MM.1S (cell line): ENCODE results near the gene CISD1.

ENCODE experiments used
- DNase-seq: peaks from one replicate; pipeline ENCODE4 v3.0.0-alpha.2; 2015
- H2AFZ ChIP-seq: fragments of 300-600 bp; sonication (generic); 2 replicates; pipeline ENCODE4 v1.6.0; 2016; ENCODE audit warnings: antibody characterized with exemption, low read length
- H3F3A ChIP-seq: fragments of 300-600 bp; sonication (generic); 2 replicates; pipeline ENCODE4 v1.6.1; 2016; ENCODE audit warnings: mild to moderate bottlenecking, antibody characterized with exemption, low read length, moderate library complexity, mixed read lengths; ENCODE audit not compliant: insufficient read depth
- H3K27ac ChIP-seq: fragments of 300-600 bp; sonication (generic); 2 replicates; pipeline ENCODE4 v1.5.1; 2016; ENCODE audit warnings: mild to moderate bottlenecking, low read length
- H3K27me3 ChIP-seq: fragments of 300-600 bp; sonication (generic); replicated peaks from 2 replicates; pipeline ENCODE4 v1.6.0; 2016; ENCODE audit warnings: low read length; ENCODE audit not compliant: insufficient read depth
- H3K36me3 ChIP-seq: fragments of 300-600 bp; sonication (generic); replicated peaks from 2 replicates; pipeline ENCODE4 v1.6.1; 2016; ENCODE audit warnings: mild to moderate bottlenecking, low read length, mixed read lengths; ENCODE audit not compliant: insufficient read depth
- H3K4me1 ChIP-seq: fragments of 300-600 bp; sonication (generic); 2 replicates; pipeline ENCODE4 v1.6.1; 2016; ENCODE audit warnings: low read length, mixed read lengths
- H3K4me2 ChIP-seq: fragments of 300-600 bp; sonication (generic); 2 replicates; pipeline ENCODE4 v1.6.0; 2016; ENCODE audit warnings: low read depth, low read length
- H3K4me3 ChIP-seq: fragments of 300-600 bp; sonication (generic); 2 replicates; pipeline ENCODE4 v1.5.1; 2016; ENCODE audit warnings: low read length, mixed read lengths
- H3K79me2 ChIP-seq: fragments of 300-600 bp; sonication (generic); 2 replicates; pipeline ENCODE4 v1.6.1; 2016; ENCODE audit warnings: mixed run types, low read length, mixed read lengths
- H3K9ac ChIP-seq: fragments of 300-600 bp; sonication (generic); 2 replicates; pipeline ENCODE4 v1.6.1; 2016; ENCODE audit warnings: low read length, mixed read lengths
- H3K9me2 ChIP-seq: fragments of 300-600 bp; sonication (generic); replicated peaks from 2 replicates; pipeline ENCODE4 v1.6.1; 2016; ENCODE audit warnings: mild to moderate bottlenecking, low read length, mixed read lengths; ENCODE audit not compliant: insufficient read depth
- H3K9me3 ChIP-seq: fragments of 300-600 bp; sonication (generic); replicated peaks from 2 replicates; pipeline ENCODE4 v1.6.1; 2016; ENCODE audit warnings: mild to moderate bottlenecking, low read length, mixed read lengths; ENCODE audit not compliant: insufficient read depth
- H4K20me1 ChIP-seq: fragments of 300-600 bp; sonication (generic); 2 replicates; pipeline ENCODE4 v1.6.1; 2016; ENCODE audit warnings: mild to moderate bottlenecking, low read length, moderate library complexity, mixed read lengths; ENCODE audit not compliant: insufficient read depth
- CTCF ChIP-seq: fragments of 300-600 bp; sonication (generic); IDR thresholded peaks from 2 replicates; pipeline ENCODE4 v1.5.1; 2016; ENCODE audit warnings: antibody characterized with exemption, low read length, mixed read lengths
- EZH2 ChIP-seq: fragments of 300-600 bp; sonication (generic); optimal IDR thresholded peaks from 2 replicates; pipeline ENCODE3; 2017; ENCODE audit warnings: low read depth, mild to moderate bottlenecking, antibody characterized with exemption, low read length, mixed read lengths
- EZH2phosphoT487 ChIP-seq: fragments of 300-600 bp; sonication (generic); IDR thresholded peaks from 2 replicates; pipeline ENCODE4 v1.6.1; 2018; ENCODE audit warnings: antibody characterized with exemption, low read length

CISD1 gene

GRCh38 chr10:58304099-58304633 lies 35.2 kb downstream of the CISD1 start:
- Histone ChIP-seq H3K27ac (no peak overlapping the region), H3K9me3 (no peaks in the 10 kb centered on the region), H3K4me2 (no peak overlapping the region)

GRCh38 chr10:58305821-58306220 lies 36.9 kb downstream of the CISD1 start:
- no peak for DNase-seq
- H3K4me3 ChIP-seq, result no peak overlapping the region
- no peaks in the 10 kb centered on the region for H3K27me3 ChIP-seq
- no peaks in the 10 kb centered on the region for H4K20me1 ChIP-seq
- no peaks in the 10 kb centered on the region for H3F3A ChIP-seq
- H3K27ac ChIP-seq, result no peak overlapping the region
- no peaks in the 10 kb centered on the region for H3K9me3 ChIP-seq
- no peaks in the 10 kb centered on the region for H3K79me2 ChIP-seq
- TF ChIP-seq EZH2phosphoT487 (no peak), CTCF (no peak), EZH2 (no peak)
- no peak overlapping the region for H3K4me2 ChIP-seq
- no peak overlapping the region for H2AFZ ChIP-seq
- no peak overlapping the region for H3K9ac ChIP-seq
- no peaks in the 10 kb centered on the region for H3K9me2 ChIP-seq
- no peaks in the 10 kb centered on the region for H3K4me1 ChIP-seq
- no peaks in the 10 kb centered on the region for H3K36me3 ChIP-seq

More at GRCh38 chr10:58304099-58304633, 35.2 kb downstream of the CISD1 start:
- TF ChIP-seq CTCF (no peak), EZH2phosphoT487 (no peak), EZH2 (no peak)
- Histone ChIP-seq H2AFZ (no peak overlapping the region), H3K4me3 (no peak overlapping the region), H3K36me3 (no peaks in the 10 kb centered on the region), H3K79me2 (no peaks in the 10 kb centered on the region), H4K20me1 (no peaks in the 10 kb centered on the region), H3K9me2 (no peaks in the 10 kb centered on the region), H3F3A (peaks cover 3% of the 10 kb centered on the region; the same call in 1 of the 2 replicates), H3K4me1 (no peaks in the 10 kb centered on the region), H3K9ac (no peak overlapping the region), H3K27me3 (no peaks in the 10 kb centered on the region)
- no peak for DNase-seq

- Histone ChIP-seq H4K20me1 (no peaks in the 10 kb centered on the region), H2AFZ (no peak overlapping the region), H3K79me2 (no peaks in the 10 kb centered on the region), H3K36me3 (no peaks in the 10 kb centered on the region), H3K4me1 (no peaks in the 10 kb centered on the region), H3K9ac (no peak overlapping the region), H3K27me3 (no peaks in the 10 kb centered on the region), H3K4me2 (no peak overlapping the region), H3K4me3 (no peak overlapping the region), H3K9me3 (no peaks in the 10 kb centered on the region), H3F3A (no peaks in the 10 kb centered on the region), H3K9me2 (no peaks in the 10 kb centered on the region), H3K27ac (no peak overlapping the region)
- TF ChIP-seq EZH2 (no peak), EZH2phosphoT487 (no peak), CTCF (no peak)
- no peak for DNase-seq
Observed at GRCh38 chr10:58307676-58308075, 38.7 kb downstream of the CISD1 start.
